ENCODE data around the gene ASB4.

DNA sequence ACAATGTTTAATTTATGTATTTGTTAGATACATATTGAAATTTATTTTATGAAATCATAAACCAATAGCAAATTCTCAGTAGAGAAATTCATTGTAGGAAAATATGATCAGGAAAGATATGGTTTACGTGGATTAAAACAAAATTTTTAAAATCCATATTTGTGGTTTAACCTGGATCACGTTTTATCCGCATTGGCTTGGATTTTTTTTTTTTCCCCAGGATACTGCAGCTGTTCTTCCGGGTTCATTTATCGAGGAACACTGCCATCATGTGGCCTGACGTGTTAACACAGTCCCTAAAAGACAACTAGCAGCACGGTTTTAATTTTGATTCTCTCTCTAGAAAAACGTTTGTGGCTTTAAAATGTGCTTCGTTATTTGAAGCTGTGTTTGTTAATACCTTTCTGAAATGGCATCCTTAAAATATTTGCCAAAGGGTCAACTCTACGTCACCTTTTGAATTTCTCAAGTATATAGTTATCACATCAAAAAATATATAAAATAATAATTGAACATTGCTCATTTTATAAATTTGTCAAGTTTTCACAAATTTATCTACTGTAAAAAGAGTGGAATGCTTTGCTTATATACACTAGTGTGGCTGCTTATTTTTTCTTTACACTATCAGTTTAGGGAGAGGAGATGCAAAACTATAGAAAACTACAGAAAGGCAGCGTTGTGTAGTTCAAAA lies 8.7 kb upstream of the ASB4 start:
- TF ChIP-seq POLR2A (IDR thresholded peaks at IDR 0.05) = no peak
- TF ChIP-seq, protein P1, sequence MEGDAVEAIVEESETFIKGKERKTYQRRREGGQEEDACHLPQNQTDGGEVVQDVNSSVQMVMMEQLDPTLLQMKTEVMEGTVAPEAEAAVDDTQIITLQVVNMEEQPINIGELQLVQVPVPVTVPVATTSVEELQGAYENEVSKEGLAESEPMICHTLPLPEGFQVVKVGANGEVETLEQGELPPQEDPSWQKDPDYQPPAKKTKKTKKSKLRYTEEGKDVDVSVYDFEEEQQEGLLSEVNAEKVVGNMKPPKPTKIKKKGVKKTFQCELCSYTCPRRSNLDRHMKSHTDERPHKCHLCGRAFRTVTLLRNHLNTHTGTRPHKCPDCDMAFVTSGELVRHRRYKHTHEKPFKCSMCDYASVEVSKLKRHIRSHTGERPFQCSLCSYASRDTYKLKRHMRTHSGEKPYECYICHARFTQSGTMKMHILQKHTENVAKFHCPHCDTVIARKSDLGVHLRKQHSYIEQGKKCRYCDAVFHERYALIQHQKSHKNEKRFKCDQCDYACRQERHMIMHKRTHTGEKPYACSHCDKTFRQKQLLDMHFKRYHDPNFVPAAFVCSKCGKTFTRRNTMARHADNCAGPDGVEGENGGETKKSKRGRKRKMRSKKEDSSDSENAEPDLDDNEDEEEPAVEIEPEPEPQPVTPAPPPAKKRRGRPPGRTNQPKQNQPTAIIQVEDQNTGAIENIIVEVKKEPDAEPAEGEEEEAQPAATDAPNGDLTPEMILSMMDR (IDR thresholded peaks at IDR 0.05) = peak; percentile 56 to 92 (median 84)

Data from adrenal gland (tissue), 5 donors.